ENCODE measurements around the gene ISX. TPM values are rescaled to one million over a fixed set of nuclear protein-coding genes. Genes with fewer than 3 reads are reported as not detected.
"Not testable (repeated sequence)": the region's sequence is repeated elsewhere in the genome, so short reads cannot be mapped to it uniquely, and the experiment has no call there.

ISX gene
- not detected for polyA plus RNA-seq (2013, experiment 1 of 2)
- polyA plus RNA-seq (2013, experiment 2 of 2), result not detected

- 90 to 100% methylated on average over 1 of the region's 1 CpG for WGBS, 2 experiments (ENCODE audit: insufficient coverage in 2 of 2)
- no peak within 1 kb of the TSS for H3K4me3 ChIP-seq (ENCODE audit: extremely low read depth, insufficient read depth, low read length, poor library complexity, severe bottlenecking)
- H3K36me3 ChIP-seq (ENCODE audit: control insufficient read depth, insufficient read depth, low read length), result no peaks in the 10 kb centered on the region
- H3K27ac ChIP-seq (ENCODE audit: low read depth, low read length, severe bottlenecking), result no peak within 1 kb of the TSS
- H3K4me1 ChIP-seq (ENCODE audit: control insufficient read depth, insufficient read depth, low read length, poor library complexity, severe bottlenecking), result peaks cover 3% of the 10 kb centered on the region
- no peaks in the 10 kb centered on the region for H3K9me3 ChIP-seq (ENCODE audit: control insufficient read depth, low read length)
These were observed at the start of gene ISX for GRCh38 chr22:35065796-35066218. TSS of gene ISX (plus strand) at chr22:35066158. CDS start at chr22:35067088, 930 bp downstream.

- WGBS, 2 experiments (ENCODE audit: insufficient coverage in 2 of 2), result 89 to 94% methylated on average over 5 to 6 of the region's 6 CpGs
- H3K4me3 ChIP-seq (ENCODE audit: extremely low read depth, insufficient read depth, low read length, poor library complexity, severe bottlenecking), result no peak overlapping the region
- no peak overlapping the region for H3K27ac ChIP-seq (ENCODE audit: low read depth, low read length, severe bottlenecking)
- H3K9me3 ChIP-seq (ENCODE audit: control insufficient read depth, low read length), result no peaks in the 10 kb centered on the region
- H3K36me3 ChIP-seq (ENCODE audit: control insufficient read depth, insufficient read depth, low read length), result no peaks in the 10 kb centered on the region
- H3K4me1 ChIP-seq (ENCODE audit: control insufficient read depth, insufficient read depth, low read length, poor library complexity, severe bottlenecking), result no peaks in the 10 kb centered on the region
These were observed 49.0 kb upstream of the ISX start for GRCh38 chr22:35016909-35017308.

GRCh38 chr22:35018995-35019394, 47.0 kb upstream of the ISX start:
- Histone ChIP-seq H3K4me1 (ENCODE audit: control insufficient read depth, insufficient read depth, low read length, poor library complexity, severe bottlenecking) (peaks cover 7% of the 10 kb centered on the region), H3K9me3 (ENCODE audit: control insufficient read depth, low read length) (no peaks in the 10 kb centered on the region), H3K27ac (ENCODE audit: low read depth, low read length, severe bottlenecking) (no peak overlapping the region), H3K36me3 (ENCODE audit: control insufficient read depth, insufficient read depth, low read length) (no peaks in the 10 kb centered on the region), H3K4me3 (ENCODE audit: extremely low read depth, insufficient read depth, low read length, poor library complexity, severe bottlenecking) (no peak overlapping the region)
- WGBS, 2 experiments (ENCODE audit: insufficient coverage in 2 of 2), result 88 to 100% methylated on average over 2 of the region's 2 CpGs

- Histone ChIP-seq H3K4me3 (ENCODE audit: extremely low read depth, insufficient read depth, low read length, poor library complexity, severe bottlenecking) (no peak overlapping the region), H3K27ac (ENCODE audit: low read depth, low read length, severe bottlenecking) (no peak overlapping the region), H3K9me3 (ENCODE audit: control insufficient read depth, low read length) (no peaks in the 10 kb centered on the region), H3K36me3 (ENCODE audit: control insufficient read depth, insufficient read depth, low read length) (no peaks in the 10 kb centered on the region), H3K4me1 (ENCODE audit: control insufficient read depth, insufficient read depth, low read length, poor library complexity, severe bottlenecking) (peaks cover 11% of the 10 kb centered on the region)
- WGBS, 2 experiments (ENCODE audit: insufficient coverage in 2 of 2), result 92 to 100% methylated on average over 1 to 2 of the region's 2 CpGs
These were observed 45.4 kb upstream of the ISX start for GRCh38 chr22:35020517-35020916.

- H3K36me3 ChIP-seq (ENCODE audit: control insufficient read depth, insufficient read depth, low read length), result no peaks in the 10 kb centered on the region
- no peak overlapping the region for H3K4me3 ChIP-seq (ENCODE audit: extremely low read depth, insufficient read depth, low read length, poor library complexity, severe bottlenecking)
- 94 to 96% methylated on average over 7 of the region's 7 CpGs for WGBS, 2 experiments (ENCODE audit: insufficient coverage in 2 of 2)
- no peak overlapping the region for H3K27ac ChIP-seq (ENCODE audit: low read depth, low read length, severe bottlenecking)
- peaks cover 11% of the 10 kb centered on the region for H3K4me1 ChIP-seq (ENCODE audit: control insufficient read depth, insufficient read depth, low read length, poor library complexity, severe bottlenecking)
- H3K9me3 ChIP-seq (ENCODE audit: control insufficient read depth, low read length), result no peaks in the 10 kb centered on the region
These were observed 44.8 kb upstream of the ISX start for GRCh38 chr22:35021161-35021560.

- Histone ChIP-seq H3K27ac (ENCODE audit: low read depth, low read length, severe bottlenecking) (no peak overlapping the region), H3K4me1 (ENCODE audit: control insufficient read depth, insufficient read depth, low read length, poor library complexity, severe bottlenecking) (peaks cover 11% of the 10 kb centered on the region), H3K9me3 (ENCODE audit: control insufficient read depth, low read length) (no peaks in the 10 kb centered on the region), H3K4me3 (ENCODE audit: extremely low read depth, insufficient read depth, low read length, poor library complexity, severe bottlenecking) (no peak overlapping the region), H3K36me3 (ENCODE audit: control insufficient read depth, insufficient read depth, low read length) (no peaks in the 10 kb centered on the region)
- 91 to 96% methylated on average over 5 of the region's 5 CpGs for WGBS, 2 experiments (ENCODE audit: insufficient coverage in 2 of 2)
These were observed 43.7 kb upstream of the ISX start for GRCh38 chr22:35022291-35022690.

GRCh38 chr22:35023692-35024363, 42.1 kb upstream of the ISX start:
- Histone ChIP-seq H3K4me1 (ENCODE audit: control insufficient read depth, insufficient read depth, low read length, poor library complexity, severe bottlenecking) (peaks cover 11% of the 10 kb centered on the region), H3K36me3 (ENCODE audit: control insufficient read depth, insufficient read depth, low read length) (no peaks in the 10 kb centered on the region), H3K27ac (ENCODE audit: low read depth, low read length, severe bottlenecking) (no peak overlapping the region), H3K4me3 (ENCODE audit: extremely low read depth, insufficient read depth, low read length, poor library complexity, severe bottlenecking) (no peak overlapping the region), H3K9me3 (ENCODE audit: control insufficient read depth, low read length) (no peaks in the 10 kb centered on the region)
- WGBS, 2 experiments (ENCODE audit: insufficient coverage in 2 of 2), result 22 to 23% methylated on average over 17 to 20 of the region's 25 CpGs

GRCh38 chr22:35024364-35024692, 41.6 kb upstream of the ISX start:
- no peaks in the 10 kb centered on the region for H3K36me3 ChIP-seq (ENCODE audit: control insufficient read depth, insufficient read depth, low read length)
- no peaks in the 10 kb centered on the region for H3K9me3 ChIP-seq (ENCODE audit: control insufficient read depth, low read length)
- peaks cover 11% of the 10 kb centered on the region for H3K4me1 ChIP-seq (ENCODE audit: control insufficient read depth, insufficient read depth, low read length, poor library complexity, severe bottlenecking)

GRCh38 chr22:35030112-35030511, 35.8 kb upstream of the ISX start:
- 88 to 90% methylated on average over 5 of the region's 5 CpGs for WGBS, 2 experiments (ENCODE audit: insufficient coverage in 2 of 2)
- not testable (repeated sequence) for H3K36me3 ChIP-seq (ENCODE audit: control insufficient read depth, insufficient read depth, low read length); H3K4me3 ChIP-seq (ENCODE audit: extremely low read depth, insufficient read depth, low read length, poor library complexity, severe bottlenecking); H3K9me3 ChIP-seq (ENCODE audit: control insufficient read depth, low read length); H3K4me1 ChIP-seq (ENCODE audit: control insufficient read depth, insufficient read depth, low read length, poor library complexity, severe bottlenecking); H3K27ac ChIP-seq (ENCODE audit: low read depth, low read length, severe bottlenecking)

More at GRCh38 chr22:35024364-35024692, 41.6 kb upstream of the ISX start:
- H3K4me3 ChIP-seq (ENCODE audit: extremely low read depth, insufficient read depth, low read length, poor library complexity, severe bottlenecking), result no peak overlapping the region
- WGBS, 2 experiments (ENCODE audit: insufficient coverage in 2 of 2), result 61 to 71% methylated on average over 9 to 12 of the region's 16 CpGs
- no peak overlapping the region for H3K27ac ChIP-seq (ENCODE audit: low read depth, low read length, severe bottlenecking)

GRCh38 chr22:35032571-35032970, 33.4 kb upstream of the ISX start:
- H3K4me1 ChIP-seq (ENCODE audit: control insufficient read depth, insufficient read depth, low read length, poor library complexity, severe bottlenecking), result no peaks in the 10 kb centered on the region
- 79 to 85% methylated on average over 3 of the region's 3 CpGs for WGBS, 2 experiments (ENCODE audit: insufficient coverage in 2 of 2)

GRCh38 chr22:35033635-35034296, 32.2 kb upstream of the ISX start:
- H3K4me3 ChIP-seq (ENCODE audit: extremely low read depth, insufficient read depth, low read length, poor library complexity, severe bottlenecking), result no peak overlapping the region
- H3K36me3 ChIP-seq (ENCODE audit: control insufficient read depth, insufficient read depth, low read length), result no peaks in the 10 kb centered on the region
- WGBS, 2 experiments (ENCODE audit: insufficient coverage in 2 of 2), result 94 to 100% methylated on average over 4 to 6 of the region's 6 CpGs

More at GRCh38 chr22:35032571-35032970, 33.4 kb upstream of the ISX start:
- no peaks in the 10 kb centered on the region for H3K36me3 ChIP-seq (ENCODE audit: control insufficient read depth, insufficient read depth, low read length)
- no peak overlapping the region for H3K4me3 ChIP-seq (ENCODE audit: extremely low read depth, insufficient read depth, low read length, poor library complexity, severe bottlenecking)
- H3K27ac ChIP-seq (ENCODE audit: low read depth, low read length, severe bottlenecking), result no peak overlapping the region
- no peaks in the 10 kb centered on the region for H3K9me3 ChIP-seq (ENCODE audit: control insufficient read depth, low read length)

More at GRCh38 chr22:35033635-35034296, 32.2 kb upstream of the ISX start:
- no peak overlapping the region for H3K27ac ChIP-seq (ENCODE audit: low read depth, low read length, severe bottlenecking)
- H3K9me3 ChIP-seq (ENCODE audit: control insufficient read depth, low read length), result no peaks in the 10 kb centered on the region
- H3K4me1 ChIP-seq (ENCODE audit: control insufficient read depth, insufficient read depth, low read length, poor library complexity, severe bottlenecking), result no peaks in the 10 kb centered on the region

Measured in mesodermal cell (in vitro differentiated cells).